Measurements from ENCODE around the gene SUB1. TPM values are rescaled to one million over a fixed set of nuclear protein-coding genes. Genes with fewer than 3 reads are reported as not detected.
"Not testable (repeated sequence)": the region's sequence is repeated elsewhere in the genome, so short reads cannot be mapped to it uniquely, and the experiment has no call there.

SUB1 gene
- total RNA-seq, 1 donor from 2014 or later, result 119 TPM

- H3K4me1 ChIP-seq, result no peaks in the 10 kb centered on the region
- no peak for TF ChIP-seq CTCF (IDR thresholded peaks at IDR 0.05)
- H3K27me3 ChIP-seq (ENCODE audit: low read depth), result no peaks in the 10 kb centered on the region
- intact Hi-C loops (cut with DNase I), result no loop called here
- ATAC-seq (no peak), DNase-seq (no peak)
- H3K36me3 ChIP-seq, result no peaks in the 10 kb centered on the region
- H3K4me3 ChIP-seq, result no peak overlapping the region
- no peak overlapping the region for H3K27ac ChIP-seq
- no peaks in the 10 kb centered on the region for H3K9me3 ChIP-seq
Measured at GRCh38 chr5:32551865-32552264, 33.5 kb upstream of the SUB1 start.

- intact Hi-C loops (cut with DNase I); H3K27me3 ChIP-seq (ENCODE audit: low read depth); H3K9me3 ChIP-seq; H3K4me3 ChIP-seq; ATAC-seq; H3K4me1 ChIP-seq; DNase-seq; H3K27ac ChIP-seq; H3K36me3 ChIP-seq: not testable (repeated sequence)
Measured at GRCh38 chr5:32552491-32552890, 32.9 kb upstream of the SUB1 start.

DNA sequence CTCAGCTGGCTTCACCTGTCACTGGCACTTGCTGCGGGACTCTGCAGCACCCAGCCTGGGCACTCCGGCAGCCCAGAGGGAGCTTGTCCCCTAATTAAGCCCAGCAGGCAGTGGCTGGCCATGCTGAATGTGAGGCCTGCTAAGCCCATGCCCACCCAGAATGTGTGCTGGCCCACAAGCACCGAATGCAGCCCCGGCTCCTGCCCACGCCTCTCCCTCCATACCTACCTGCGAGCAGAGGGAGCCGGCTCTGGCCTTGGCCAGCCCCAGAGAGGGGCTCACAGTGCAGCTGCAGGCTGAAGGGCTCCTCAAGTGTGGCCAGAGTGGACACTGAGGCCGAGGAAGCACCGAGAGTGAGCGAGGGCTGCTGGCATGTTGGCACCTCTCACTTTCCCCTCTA is 32.4 kb upstream of the SUB1 start:
- no peak for TF ChIP-seq CTCF (IDR thresholded peaks at IDR 0.05)
- Histone ChIP-seq H3K4me1 (no peaks in the 10 kb centered on the region), H3K4me3 (no peak overlapping the region), H3K27me3 (ENCODE audit: low read depth) (no peaks in the 10 kb centered on the region), H3K9me3 (no peaks in the 10 kb centered on the region), H3K36me3 (no peaks in the 10 kb centered on the region), H3K27ac (no peak overlapping the region)
- ATAC-seq (no peak), DNase-seq (no peak)
- intact Hi-C loops (cut with DNase I), result no loop called here

DNA sequence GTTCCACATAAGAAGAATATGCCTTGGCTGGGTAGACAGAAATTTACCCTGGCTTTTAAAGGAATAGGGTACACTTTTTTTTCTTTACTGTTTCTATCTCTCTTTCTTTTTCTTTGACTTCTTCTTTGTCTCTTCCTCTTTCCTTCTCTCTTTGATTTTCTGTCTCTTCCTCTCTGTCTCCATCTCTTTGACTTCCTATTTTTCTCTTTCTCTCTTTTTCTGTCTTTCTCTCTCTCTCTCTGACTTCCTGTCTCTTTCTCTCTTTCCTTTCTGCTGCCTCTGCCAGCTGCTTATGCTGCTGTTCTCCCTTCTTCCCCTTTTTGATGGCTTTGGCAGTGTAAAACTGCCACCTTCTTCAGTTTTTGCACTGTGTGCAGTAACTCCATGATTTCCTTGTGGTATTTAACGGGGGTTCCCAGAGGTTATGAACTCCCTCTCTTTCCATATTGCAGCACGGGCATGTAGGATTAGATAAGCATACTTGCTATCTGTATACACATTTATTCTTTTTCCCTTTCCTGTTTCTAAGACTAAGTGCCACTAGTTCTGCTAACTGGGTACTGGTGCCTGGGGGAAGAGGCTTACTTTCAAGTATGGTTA is 31.1 kb upstream of the SUB1 start:
- H3K9me3 ChIP-seq; H3K27me3 ChIP-seq (ENCODE audit: low read depth); intact Hi-C loops (cut with DNase I); ATAC-seq; DNase-seq; H3K27ac ChIP-seq; H3K36me3 ChIP-seq; H3K4me1 ChIP-seq; H3K4me3 ChIP-seq: not testable (repeated sequence)

GRCh38 chr5:32556543-32556942 is 28.8 kb upstream of the SUB1 start:
- DNase-seq; ATAC-seq; H3K27ac ChIP-seq; intact Hi-C loops (cut with DNase I); H3K36me3 ChIP-seq; H3K4me3 ChIP-seq; H3K9me3 ChIP-seq; H3K4me1 ChIP-seq; H3K27me3 ChIP-seq (ENCODE audit: low read depth): not testable (repeated sequence)

DNA sequence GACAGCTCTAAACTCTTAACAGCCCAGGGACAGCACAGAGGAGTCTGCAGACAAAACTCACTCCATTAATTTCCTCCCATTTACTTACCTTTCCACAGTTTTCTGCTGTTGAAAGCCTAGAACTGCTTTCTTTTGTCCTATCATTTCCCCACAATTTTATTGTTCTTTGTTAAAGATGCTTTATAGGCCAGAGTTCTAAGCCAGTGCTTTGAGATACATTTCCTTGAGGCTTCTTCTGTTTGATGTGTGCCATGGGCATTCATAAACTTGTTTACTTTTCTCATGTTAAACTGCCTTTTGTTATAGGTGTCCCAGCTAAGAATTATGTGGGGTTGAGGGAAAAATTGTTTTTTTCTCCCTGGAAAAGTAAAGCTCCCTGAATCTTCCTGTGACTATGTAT is 25.9 kb upstream of the SUB1 start:
- no peak for TF ChIP-seq CTCF (IDR thresholded peaks at IDR 0.05)
- H3K9me3 ChIP-seq, result no peaks in the 10 kb centered on the region
- no peaks in the 10 kb centered on the region for H3K4me1 ChIP-seq
- no peak overlapping the region for H3K27ac ChIP-seq
- no peaks in the 10 kb centered on the region for H3K36me3 ChIP-seq
- ATAC-seq (no peak), DNase-seq (no peak)
- intact Hi-C loops (cut with DNase I), result no loop called here
- no peaks in the 10 kb centered on the region for H3K27me3 ChIP-seq (ENCODE audit: low read depth)
- H3K4me3 ChIP-seq, result no peak overlapping the region

DNA sequence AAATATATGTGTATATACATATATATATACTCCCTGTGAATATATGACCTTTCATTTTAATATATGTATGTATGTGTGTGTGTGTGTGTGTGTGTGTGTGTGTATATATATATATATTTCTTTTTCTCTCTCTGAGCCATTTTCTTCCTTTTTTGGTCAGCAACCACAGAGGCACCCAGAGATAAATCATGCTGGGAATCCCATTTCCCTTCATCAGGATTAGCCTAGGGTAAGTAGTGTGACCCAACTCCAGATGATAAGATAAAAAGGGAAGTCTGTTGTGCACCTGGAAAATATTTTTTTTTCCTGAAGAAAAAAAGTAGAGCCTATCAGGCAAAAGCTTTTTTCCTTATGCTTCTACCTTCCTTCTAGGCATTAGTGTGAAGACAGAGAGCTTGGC is 25.4 kb upstream of the SUB1 start:
- Histone ChIP-seq H3K4me1 (no peaks in the 10 kb centered on the region), H3K36me3 (no peaks in the 10 kb centered on the region), H3K27ac (no peak overlapping the region), H3K9me3 (no peaks in the 10 kb centered on the region), H3K4me3 (no peak overlapping the region), H3K27me3 (ENCODE audit: low read depth) (no peaks in the 10 kb centered on the region)
- TF ChIP-seq CTCF (IDR thresholded peaks at IDR 0.05), result no peak
- intact Hi-C loops (cut with DNase I), result no loop called here
- DNase-seq (no peak), ATAC-seq (no peak)
